SU-DHL-6 (cell line): ENCODE data around the gene TNFRSF1B.

ENCODE experiments used
- H2AFZ ChIP-seq: fragments of 200-600 bp; sonication (generic); 2 replicates; pipeline ENCODE4 v1.6.1; 2014; ENCODE audit warnings: low read depth, mild to moderate bottlenecking, moderate library complexity, mixed read lengths, antibody characterized with exemption, low read length; ENCODE audit not compliant: severe bottlenecking
- H3F3A ChIP-seq: fragments of 200-600 bp; shearing (Covaris generic); 2 replicates; pipeline ENCODE4 v1.6.0; 2016; ENCODE audit warnings: antibody characterized with exemption, mild to moderate bottlenecking; ENCODE audit not compliant: insufficient read depth
- H3K27ac ChIP-seq: fragments of 200-600 bp; sonication (generic); 2 replicates; pipeline ENCODE4 v1.5.1; 2016; ENCODE audit warnings: low read depth, mild to moderate bottlenecking, low read length, moderate library complexity, mixed read lengths
- H3K27me3 ChIP-seq: fragments of 200-600 bp; sonication (generic), shearing (Covaris generic); 2 replicates; pipeline ENCODE4 v1.6.0; 2014; ENCODE audit warnings: mild to moderate bottlenecking, low read length
- H3K36me3 ChIP-seq: fragments of 200-600 bp; sonication (generic); 2 replicates; pipeline ENCODE4 v1.6.1; 2014; ENCODE audit warnings: mild to moderate bottlenecking, low read length, mixed read lengths
- H3K4me2 ChIP-seq: fragments of 300-600, 200-600 bp; shearing (Covaris generic), sonication (generic); 2 replicates; pipeline ENCODE4 v1.6.0; 2014; ENCODE audit warnings: low read length, low read depth, mild to moderate bottlenecking; ENCODE audit not compliant: poor library complexity, severe bottlenecking
- H3K4me3 ChIP-seq: fragments of 200-600 bp; sonication (generic); 2 replicates; pipeline ENCODE4 v1.5.1; 2014; ENCODE audit warnings: antibody characterized with exemption, low read length, mild to moderate bottlenecking, mixed read lengths; ENCODE audit not compliant: insufficient read depth, poor library complexity, severe bottlenecking
- H3K79me2 ChIP-seq: fragments of 200-600 bp; sonication (generic); 2 replicates; pipeline ENCODE4 v1.6.1; 2014; ENCODE audit warnings: mild to moderate bottlenecking, low read length, moderate library complexity; ENCODE audit not compliant: insufficient read depth
- H3K9ac ChIP-seq: fragments of 200-600 bp; sonication (generic); 2 replicates; pipeline ENCODE4 v1.7.0; 2014; ENCODE audit warnings: mild to moderate bottlenecking, low read length
- H3K9me2 ChIP-seq: fragments of 200-600 bp; sonication (generic); replicated peaks from 2 replicates; pipeline ENCODE4 v1.6.1; 2014; ENCODE audit warnings: low read length; ENCODE audit not compliant: insufficient read depth
- H3K9me3 ChIP-seq: fragments of 200-600 bp; sonication (generic); 2 replicates; pipeline ENCODE4 v1.6.1; 2014; ENCODE audit warnings: low read length, mixed read lengths; ENCODE audit not compliant: insufficient read depth
- H4K20me1 ChIP-seq: fragments of 200-600 bp; sonication (generic); 2 replicates; pipeline ENCODE4 v1.6.1; 2014; ENCODE audit warnings: low read depth, mild to moderate bottlenecking, antibody characterized with exemption, low read length, moderate library complexity, mixed read lengths
- CTCF ChIP-seq: fragments of 200-600 bp; sonication (generic); IDR thresholded peaks from one replicate; pipeline ENCODE4 v1.5.1; 2017; ENCODE audit warnings: antibody characterized with exemption, mild to moderate bottlenecking, low read length, moderate library complexity; ENCODE audit not compliant: insufficient read depth, poor library complexity, severe bottlenecking
- EZH2phosphoT487 ChIP-seq: fragments of 200-600 bp; sonication (generic), shearing (Covaris generic); conservative IDR thresholded peaks from 2 replicates; pipeline ENCODE4 v1.6.1; 2018; ENCODE audit warnings: mild to moderate bottlenecking, antibody characterized with exemption, low read length, moderate library complexity, mixed read lengths

Gene TNFRSF1B

GRCh38 chr1:12194666-12195216 is 27.9 kb downstream of the TNFRSF1B start:
- Histone ChIP-seq H3F3A (no peaks in the 10 kb centered on the region), H3K9me2 (no peaks in the 10 kb centered on the region), H3K27ac (no peak overlapping the region), H3K9me3 (no peaks in the 10 kb centered on the region), H3K36me3 (no peaks in the 10 kb centered on the region), H3K27me3 (no peaks in the 10 kb centered on the region), H4K20me1 (no peaks in the 10 kb centered on the region), H3K4me2 (no peak overlapping the region), H3K9ac (no peak overlapping the region), H3K4me3 (no peak overlapping the region), H2AFZ (no peak overlapping the region), H3K79me2 (no peaks in the 10 kb centered on the region)
- TF ChIP-seq EZH2phosphoT487 (no peak), CTCF (no peak)

GRCh38 chr1:12195416-12195815 is 28.6 kb downstream of the TNFRSF1B start:
- Histone ChIP-seq H3K4me3 (no peak overlapping the region), H3K4me2 (no peak overlapping the region), H3K9ac (no peak overlapping the region), H3K9me2 (no peaks in the 10 kb centered on the region), H3K79me2 (no peaks in the 10 kb centered on the region), H3K27me3 (no peaks in the 10 kb centered on the region), H3F3A (no peaks in the 10 kb centered on the region), H3K36me3 (no peaks in the 10 kb centered on the region), H2AFZ (no peak overlapping the region), H3K27ac (no peak overlapping the region), H3K9me3 (no peaks in the 10 kb centered on the region), H4K20me1 (no peaks in the 10 kb centered on the region)
- TF ChIP-seq EZH2phosphoT487 (no peak), CTCF (no peak)

GRCh38 chr1:12196641-12197482 is 30.1 kb downstream of the TNFRSF1B start:
- no peaks in the 10 kb centered on the region for H3K79me2 ChIP-seq
- no peak overlapping the region for H3K9ac ChIP-seq
- no peaks in the 10 kb centered on the region for H3K36me3 ChIP-seq
- H3K9me2 ChIP-seq: no peaks in the 10 kb centered on the region
- no peak overlapping the region for H2AFZ ChIP-seq
- no peak for TF ChIP-seq CTCF
- no peak for TF ChIP-seq EZH2phosphoT487
- H3K4me3 ChIP-seq: no peak overlapping the region
- H3K4me2 ChIP-seq: no peak overlapping the region
- H3F3A ChIP-seq: no peaks in the 10 kb centered on the region
- no peaks in the 10 kb centered on the region for H3K27me3 ChIP-seq
- no peak overlapping the region for H3K27ac ChIP-seq
- H4K20me1 ChIP-seq: no peaks in the 10 kb centered on the region
- no peaks in the 10 kb centered on the region for H3K9me3 ChIP-seq
